Astrocyte (in vitro differentiated cells and primary cell): ENCODE results near the gene VSX1. TPM values are rescaled to one million over a fixed set of nuclear protein-coding genes. Genes with fewer than 3 reads are reported as not detected.

ENCODE experiments used
- DNase-seq: peaks from one replicate; pipeline ENCODE4 v3.0.0-alpha.2; 2010; ENCODE audit warnings: low read depth
- FAIRE-seq: peaks from 2 replicates; lab custom pipeline; 2011; peaks lifted over from hg19 to GRCh38; lab: Jason Lieb, UNC
- H2AFZ ChIP-seq: 2 replicates; pipeline ENCODE4 v1.6.0; 2012; ENCODE audit warnings: low read depth, low read length, inconsistent platforms
- H3K27ac ChIP-seq: 2 replicates; pipeline ENCODE4 v1.5.1; 2011; ENCODE audit warnings: low read depth, low read length, inconsistent platforms
- H3K27me3 ChIP-seq: 2 replicates; pipeline ENCODE4 v1.6.0; 2011; ENCODE audit warnings: low read length, inconsistent platforms; ENCODE audit not compliant: insufficient read depth
- H3K36me3 ChIP-seq: 2 replicates; pipeline ENCODE4 v1.5.1; 2011; ENCODE audit warnings: low read length, inconsistent platforms; ENCODE audit not compliant: insufficient read depth
- H3K4me1 ChIP-seq: 2 replicates; pipeline ENCODE4 v1.5.1; 2011; ENCODE audit warnings: low read length, inconsistent platforms; ENCODE audit not compliant: insufficient read depth
- H3K4me2 ChIP-seq: 2 replicates; pipeline ENCODE4 v1.6.0; 2012; ENCODE audit warnings: low read length, inconsistent platforms
- H3K4me3 ChIP-seq: 2 replicates; pipeline ENCODE4 v1.5.1; 2011; ENCODE audit warnings: low read depth, mild to moderate bottlenecking, low read length, inconsistent platforms; ENCODE audit not compliant: insufficient read depth
- H3K79me2 ChIP-seq: 2 replicates; pipeline ENCODE4 v1.6.0; 2012; ENCODE audit warnings: mild to moderate bottlenecking, low read length, inconsistent platforms; ENCODE audit not compliant: insufficient read depth
- H3K9ac ChIP-seq: 2 replicates; pipeline ENCODE4 v1.6.0; 2012; ENCODE audit warnings: mild to moderate bottlenecking, low read length, inconsistent platforms
- H3K9me3 ChIP-seq: 2 replicates; pipeline ENCODE4 v1.5.1; 2012; ENCODE audit warnings: low read depth, mild to moderate bottlenecking, low read length, inconsistent platforms; ENCODE audit not compliant: insufficient read depth
- H4K20me1 ChIP-seq: 2 replicates; pipeline ENCODE4 v1.6.0; 2012; ENCODE audit warnings: low read length, inconsistent platforms; ENCODE audit not compliant: insufficient read depth
- H3K27ac Mint-ChIP-seq: one replicate; pipeline ENCODE4 v1.8.0; 2021; ENCODE audit warnings: mild to moderate bottlenecking, mixed read lengths; ENCODE audit not compliant: unreplicated experiment
- H3K27me3 Mint-ChIP-seq: one replicate; pipeline ENCODE4 v1.8.0; 2021; ENCODE audit warnings: low read depth, mixed read lengths; ENCODE audit not compliant: unreplicated experiment
- H3K36me3 Mint-ChIP-seq: one replicate; pipeline ENCODE4 v1.8.0; 2021; ENCODE audit warnings: low read depth, mixed read lengths; ENCODE audit not compliant: unreplicated experiment
- H3K4me1 Mint-ChIP-seq: one replicate; pipeline ENCODE4 v1.8.0; 2021; ENCODE audit warnings: low read depth, mixed read lengths; ENCODE audit not compliant: unreplicated experiment
- H3K4me3 Mint-ChIP-seq: one replicate; pipeline ENCODE4 v1.8.0; 2021; ENCODE audit warnings: mild to moderate bottlenecking, moderate library complexity, mixed read lengths; ENCODE audit not compliant: unreplicated experiment
- H3K9me3 Mint-ChIP-seq: one replicate; pipeline ENCODE4 v1.8.0; 2021; ENCODE audit warnings: mild to moderate bottlenecking, mixed read lengths; ENCODE audit not compliant: unreplicated experiment
- EZH2 ChIP-seq: IDR thresholded peaks from 2 replicates; pipeline ENCODE4 v1.6.1; 2012; ENCODE audit warnings: mild to moderate bottlenecking, low read length, inconsistent platforms; ENCODE audit not compliant: insufficient read depth
- total RNA-seq: library from RNA; stranded (reverse); gene quantifications from 2 replicates; pipeline ENCODE4 v1.2.1, GENCODE V29; 2021
- TF ChIP-seq, protein P1 (sequence below): IDR thresholded peaks from 2 replicates; pipeline ENCODE4 v1.5.1; 2011; ENCODE audit warnings: low read depth, mild to moderate bottlenecking, inconsistent platforms, low read length, moderate library complexity; ENCODE audit not compliant: insufficient read depth

Gene VSX1
- total RNA-seq, 1 donor from 2014 or later = not detected

DNA sequence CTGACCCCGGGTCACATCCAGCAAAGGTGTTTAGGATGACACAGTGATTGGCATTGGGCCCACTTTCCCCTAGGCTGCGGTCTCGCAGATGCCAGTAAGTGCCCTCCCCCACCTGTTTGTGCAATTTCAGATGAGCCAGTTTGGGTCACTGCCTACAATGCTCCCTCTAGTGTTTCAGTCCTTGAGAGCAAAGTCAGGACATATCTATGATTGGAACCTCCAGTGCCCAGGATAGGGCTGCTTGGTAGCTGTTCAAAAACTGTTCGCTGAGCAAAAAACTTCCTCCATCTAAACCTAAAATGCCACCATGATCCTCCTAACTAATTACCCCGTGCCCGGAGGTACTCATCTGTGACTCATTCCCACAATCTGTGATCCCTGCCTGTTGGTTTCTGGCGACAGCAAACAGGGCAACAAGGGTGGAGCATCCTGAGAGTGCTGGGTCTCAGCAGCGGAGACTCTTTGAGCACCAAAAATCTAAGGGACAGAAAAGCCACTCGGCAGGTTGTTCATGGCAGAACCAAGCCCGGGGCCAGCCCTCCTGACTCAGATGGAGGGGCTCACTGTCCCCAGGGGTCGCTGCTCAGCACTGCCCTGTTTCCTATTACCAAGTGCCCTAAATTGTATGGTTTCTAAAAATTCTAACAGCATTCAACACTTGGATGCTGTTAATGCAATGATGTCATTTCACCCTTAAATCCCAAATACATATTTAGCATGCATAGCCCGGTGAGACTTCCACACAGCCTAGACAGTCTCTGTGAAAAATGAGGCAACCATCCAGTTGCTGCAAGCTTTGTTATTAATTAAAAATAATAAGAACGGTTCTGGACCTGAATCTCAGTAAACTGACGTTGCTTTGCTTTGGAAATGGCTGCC is 5.0 kb downstream of the VSX1 start:
- Histone ChIP-seq H3K27ac (no peak overlapping the region), H3K27me3 (peaks cover 88% of the 10 kb centered on the region), H3K4me3 (no peak overlapping the region), H3K9me3 (no peaks in the 10 kb centered on the region), H3K79me2 (no peaks in the 10 kb centered on the region), H3K9ac (no peak overlapping the region), H3K4me2 (peak overlapping the region; percentile 54), H2AFZ (no peak overlapping the region), H4K20me1 (no peaks in the 10 kb centered on the region), H3K36me3 (no peaks in the 10 kb centered on the region), H3K4me1 (no peaks in the 10 kb centered on the region)
- Mint-ChIP-seq H3K9me3 (peaks cover 3% of the 10 kb centered on the region), H3K36me3 (no peaks in the 10 kb centered on the region), H3K4me1 (peaks cover 8% of the 10 kb centered on the region), H3K27ac (no peak overlapping the region), H3K27me3 (peaks cover 73% of the 10 kb centered on the region), H3K4me3 (no peak overlapping the region)
- FAIRE-seq = no peak
- no peak for TF ChIP-seq EZH2
- TF ChIP-seq, protein P1, sequence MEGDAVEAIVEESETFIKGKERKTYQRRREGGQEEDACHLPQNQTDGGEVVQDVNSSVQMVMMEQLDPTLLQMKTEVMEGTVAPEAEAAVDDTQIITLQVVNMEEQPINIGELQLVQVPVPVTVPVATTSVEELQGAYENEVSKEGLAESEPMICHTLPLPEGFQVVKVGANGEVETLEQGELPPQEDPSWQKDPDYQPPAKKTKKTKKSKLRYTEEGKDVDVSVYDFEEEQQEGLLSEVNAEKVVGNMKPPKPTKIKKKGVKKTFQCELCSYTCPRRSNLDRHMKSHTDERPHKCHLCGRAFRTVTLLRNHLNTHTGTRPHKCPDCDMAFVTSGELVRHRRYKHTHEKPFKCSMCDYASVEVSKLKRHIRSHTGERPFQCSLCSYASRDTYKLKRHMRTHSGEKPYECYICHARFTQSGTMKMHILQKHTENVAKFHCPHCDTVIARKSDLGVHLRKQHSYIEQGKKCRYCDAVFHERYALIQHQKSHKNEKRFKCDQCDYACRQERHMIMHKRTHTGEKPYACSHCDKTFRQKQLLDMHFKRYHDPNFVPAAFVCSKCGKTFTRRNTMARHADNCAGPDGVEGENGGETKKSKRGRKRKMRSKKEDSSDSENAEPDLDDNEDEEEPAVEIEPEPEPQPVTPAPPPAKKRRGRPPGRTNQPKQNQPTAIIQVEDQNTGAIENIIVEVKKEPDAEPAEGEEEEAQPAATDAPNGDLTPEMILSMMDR = peak; percentile 2
- DNase-seq = no peak

DNA sequence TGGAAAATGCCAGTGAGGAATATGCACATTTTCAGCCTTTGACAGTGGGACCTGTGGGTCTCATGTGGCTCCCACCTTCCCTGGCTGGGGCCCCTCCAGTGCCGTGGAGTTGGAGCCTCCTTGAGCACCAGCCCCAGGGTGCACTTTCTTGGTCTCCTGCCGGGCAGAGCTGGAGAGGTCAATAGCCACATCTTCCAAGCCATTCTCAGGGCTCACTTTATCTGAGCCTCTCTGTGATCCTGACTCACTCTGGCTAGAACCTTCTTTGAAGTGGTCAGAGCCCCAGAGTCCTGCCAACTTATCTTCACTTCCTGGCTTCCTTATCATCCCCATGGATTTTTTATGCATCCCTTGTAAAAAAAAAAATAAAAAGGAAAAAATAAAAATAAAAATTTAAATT is 5.7 kb downstream of the VSX1 start:
- Mint-ChIP-seq H3K36me3 (no peaks in the 10 kb centered on the region), H3K27me3 (peaks cover 78% of the 10 kb centered on the region), H3K9me3 (peaks cover 3% of the 10 kb centered on the region), H3K27ac (no peak overlapping the region), H3K4me3 (no peak overlapping the region), H3K4me1 (peaks cover 8% of the 10 kb centered on the region)
- no peaks in the 10 kb centered on the region for H3K36me3 ChIP-seq
- H4K20me1 ChIP-seq = no peaks in the 10 kb centered on the region
- TF ChIP-seq, protein P1 = no peak
- no peak for TF ChIP-seq EZH2
- no peak overlapping the region for H3K4me2 ChIP-seq
- no peak overlapping the region for H2AFZ ChIP-seq
- no peaks in the 10 kb centered on the region for H3K79me2 ChIP-seq
- no peak overlapping the region for H3K4me3 ChIP-seq
- no peak overlapping the region for H3K9ac ChIP-seq
- no peak overlapping the region for H3K27ac ChIP-seq
- DNase-seq (no peak), FAIRE-seq (no peak)
- no peaks in the 10 kb centered on the region for H3K4me1 ChIP-seq
- peaks cover 90% of the 10 kb centered on the region for H3K27me3 ChIP-seq
- H3K9me3 ChIP-seq = no peaks in the 10 kb centered on the region

DNA sequence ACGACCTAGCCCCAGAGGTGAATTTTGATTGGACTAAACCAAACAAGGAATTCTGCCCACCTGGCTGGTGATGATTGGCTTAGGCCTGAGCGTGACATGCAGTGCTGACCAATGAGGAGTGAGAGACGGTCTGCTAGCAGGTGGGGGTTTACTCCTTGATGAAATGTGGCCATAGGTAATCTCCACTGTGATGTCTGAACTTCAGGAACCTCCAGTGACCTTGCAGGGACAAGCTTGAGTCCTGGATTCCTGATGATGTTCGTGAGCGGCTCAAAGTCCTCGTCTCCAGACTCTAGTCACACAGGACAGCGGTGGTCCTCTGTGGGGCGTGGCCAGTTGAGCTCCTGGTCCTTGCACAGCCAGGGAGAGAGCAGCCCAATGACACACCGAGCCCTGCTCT is 8.4 kb downstream of the VSX1 start:
- H3K36me3 ChIP-seq = no peaks in the 10 kb centered on the region
- no peak for TF ChIP-seq EZH2
- TF ChIP-seq, protein P1 = no peak

More for the DNA sequence above, 8.4 kb downstream of the VSX1 start:
- Histone ChIP-seq H3K4me2 (no peak overlapping the region), H3K27me3 (peaks cover 85% of the 10 kb centered on the region), H3K9ac (no peak overlapping the region), H3K4me1 (no peaks in the 10 kb centered on the region), H2AFZ (no peak overlapping the region), H3K4me3 (no peak overlapping the region), H3K9me3 (no peaks in the 10 kb centered on the region), H3K27ac (no peak overlapping the region), H3K79me2 (no peaks in the 10 kb centered on the region), H4K20me1 (no peaks in the 10 kb centered on the region)
- Mint-ChIP-seq H3K27ac (no peak overlapping the region), H3K4me3 (no peak overlapping the region), H3K36me3 (no peaks in the 10 kb centered on the region), H3K4me1 (peaks cover 8% of the 10 kb centered on the region), H3K9me3 (no peaks in the 10 kb centered on the region), H3K27me3 (peaks cover 73% of the 10 kb centered on the region)
- FAIRE-seq = no peak
- DNase-seq = no peak
